ENCODE results near the gene CCM2L.

Gene CCM2L

DNA sequence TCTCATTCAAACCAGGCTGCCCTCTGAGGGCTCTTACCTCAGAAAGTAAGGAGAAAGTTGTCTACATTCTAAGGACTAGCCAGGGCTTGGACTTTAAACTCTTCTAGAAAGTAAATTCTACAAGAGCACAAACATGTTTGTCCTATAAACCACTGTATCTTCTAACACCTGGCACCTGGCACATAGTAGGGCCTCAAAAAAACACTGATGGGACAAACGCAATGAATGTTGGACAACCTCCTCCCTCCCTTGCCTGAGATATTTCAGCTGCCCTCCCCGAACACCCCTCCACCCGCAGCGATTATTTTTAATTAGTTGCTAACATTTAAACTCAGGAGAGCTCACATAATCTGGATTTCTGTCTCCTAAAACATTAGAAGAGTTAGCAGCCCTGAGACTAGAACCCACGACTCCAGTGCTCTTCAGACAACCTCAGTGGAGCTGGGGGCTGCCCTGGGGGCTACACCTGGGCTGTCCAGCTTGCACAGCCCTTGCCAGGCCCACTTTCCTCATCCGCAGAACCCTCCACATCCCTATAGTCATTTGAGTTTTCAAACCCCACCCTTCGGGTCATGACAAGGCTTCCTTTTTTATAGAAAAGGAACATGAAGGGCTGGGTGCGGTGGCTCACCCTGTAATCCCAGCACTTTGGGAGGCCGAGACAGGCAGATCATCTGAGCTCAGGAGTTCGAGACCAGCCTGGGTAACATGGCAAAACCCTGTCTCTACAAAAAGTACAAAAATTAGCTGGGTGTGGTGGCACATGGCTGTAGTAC is 46.7 kb downstream of the CCM2L start:
- DNase-seq (ENCODE audit: low read depth in 2 of 2) = no peak

DNA sequence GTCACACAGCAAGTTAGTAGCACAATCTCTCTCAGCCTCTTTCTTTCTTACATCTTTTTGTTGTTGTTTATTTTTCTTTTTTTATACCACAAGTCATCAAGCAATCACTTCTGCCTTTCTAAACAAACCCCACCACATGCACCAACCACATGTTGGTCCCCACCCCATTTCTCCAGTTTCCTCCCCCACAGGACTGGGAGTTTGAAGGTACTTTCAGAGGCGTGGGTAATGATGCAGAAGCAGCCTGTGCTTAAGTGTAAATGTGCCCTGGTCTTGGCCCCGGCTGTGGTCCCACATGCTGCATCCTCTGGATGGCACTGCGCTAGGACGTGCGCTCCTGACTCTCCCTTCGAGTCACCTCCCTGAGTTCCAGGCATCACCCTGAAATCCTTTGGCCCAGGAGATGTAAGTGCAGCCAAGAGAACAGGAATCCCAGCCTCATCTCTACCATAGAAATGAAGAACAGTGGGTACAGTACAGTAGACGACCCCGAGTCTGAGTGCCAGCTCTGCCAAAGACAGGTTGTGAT is 47.5 kb downstream of the CCM2L start:
- no peak for DNase-seq (ENCODE audit: low read depth in 2 of 2)

DNA sequence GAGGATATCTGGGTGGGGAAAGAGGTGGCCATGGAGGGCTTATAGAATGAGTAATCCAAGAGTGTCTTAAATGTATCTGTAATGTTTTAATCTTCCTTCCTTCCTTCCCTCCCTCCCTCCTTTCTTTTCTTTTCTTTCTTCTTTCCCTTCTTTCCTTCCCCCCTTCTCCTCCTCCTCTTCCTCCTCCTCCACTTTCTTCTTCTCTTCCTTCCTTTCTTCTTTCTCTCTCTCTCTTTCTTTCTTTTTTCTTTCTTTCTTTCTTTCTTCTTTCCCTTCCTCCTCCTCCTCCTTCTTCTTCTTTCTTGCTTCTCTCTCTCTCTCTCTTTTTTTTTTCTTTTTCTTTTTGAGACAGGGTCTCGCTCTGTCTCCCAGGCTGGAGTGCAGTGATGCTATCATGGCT is 49.0 kb downstream of the CCM2L start:
- no peak for DNase-seq (ENCODE audit: low read depth in 2 of 2)

DNA sequence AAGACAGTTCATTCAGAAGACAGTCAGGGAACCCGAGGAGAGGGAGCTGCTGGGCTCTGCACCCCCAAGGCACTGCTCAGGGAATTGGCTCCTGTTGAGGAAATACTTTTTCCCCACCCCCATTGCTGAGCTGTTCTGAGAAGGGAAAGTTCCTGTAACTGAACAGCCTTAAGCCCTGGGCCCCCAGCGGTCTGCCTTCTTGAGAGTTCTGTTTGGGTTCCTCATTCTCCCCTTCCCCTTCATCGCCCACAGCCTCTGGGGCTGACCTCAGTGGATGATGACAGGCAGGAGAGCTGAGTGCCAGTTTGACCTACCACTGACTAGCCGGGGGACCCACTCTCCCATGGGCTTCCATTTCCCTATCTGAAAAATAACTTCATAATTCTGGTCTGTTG is 52.5 kb downstream of the CCM2L start:
- DNase-seq (ENCODE audit: low read depth in 2 of 2) = no peak

DNA sequence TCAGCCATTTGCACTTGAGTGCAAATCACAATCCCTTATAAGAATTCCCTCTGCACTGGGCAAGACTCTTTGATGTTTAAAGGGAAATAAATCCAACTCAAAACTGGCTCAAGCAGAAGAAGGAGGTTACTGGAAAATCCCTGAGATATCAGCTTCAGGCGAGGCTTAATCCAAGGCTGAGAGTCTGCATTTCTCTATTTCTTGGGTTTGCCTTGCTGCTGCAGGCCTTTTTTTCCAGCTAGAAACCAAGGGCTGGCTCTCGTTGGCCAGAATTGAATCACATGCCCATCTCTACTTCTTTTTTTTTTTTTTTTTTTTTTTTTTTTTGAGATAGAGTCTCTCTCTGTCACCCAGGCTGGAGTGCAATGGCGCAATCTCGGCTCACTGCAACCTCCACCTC is 53.5 kb downstream of the CCM2L start:
- no peak for DNase-seq (ENCODE audit: low read depth in 2 of 2)

DNA sequence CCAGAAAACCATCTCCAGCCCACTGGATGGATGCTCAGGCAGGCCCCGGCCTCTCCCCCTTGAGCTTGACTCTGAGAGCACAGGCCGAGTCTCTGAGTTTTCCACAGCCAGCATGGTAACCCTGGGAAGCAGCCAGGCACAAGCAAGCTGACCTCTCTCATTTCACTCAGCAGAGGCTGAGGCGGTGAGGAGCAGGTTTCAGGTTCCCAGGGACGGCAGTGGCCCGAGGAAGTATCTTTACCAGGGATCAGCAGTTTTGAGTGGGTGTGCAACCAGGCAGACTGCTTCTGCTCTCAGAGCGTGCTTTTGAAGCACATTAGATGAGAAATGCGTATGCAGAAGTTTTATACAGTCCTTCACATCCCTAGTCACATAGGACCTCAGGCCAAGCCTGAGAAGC is 54.4 kb downstream of the CCM2L start:
- DNase-seq (ENCODE audit: low read depth in 2 of 2) = no peak

DNA sequence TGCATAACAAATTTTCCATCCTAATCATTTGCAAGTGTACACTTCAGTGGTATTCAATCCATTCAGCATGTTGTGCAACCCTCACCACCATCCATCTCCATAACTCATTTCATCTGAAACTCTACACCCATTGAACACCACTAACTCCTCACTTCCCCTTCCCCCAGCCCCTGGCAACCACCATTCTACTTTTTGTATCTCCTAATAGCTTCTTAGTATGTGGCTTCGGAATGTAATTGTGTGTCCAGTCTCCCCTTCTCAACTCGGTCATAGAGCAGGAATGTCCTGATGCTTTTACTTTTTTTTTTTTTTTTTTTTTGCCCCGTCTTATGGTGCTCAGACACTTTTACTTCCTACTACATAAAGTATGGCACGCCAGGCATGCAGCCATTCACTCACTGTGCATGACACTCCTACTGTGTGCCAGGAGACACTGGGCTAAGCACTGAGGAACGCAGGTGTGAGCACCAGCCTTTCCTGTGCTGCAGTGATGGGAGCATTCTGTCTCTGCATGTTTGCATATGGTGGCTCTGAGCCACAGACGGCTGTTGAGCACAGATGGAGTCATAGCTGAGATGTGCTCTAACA is 57.1 kb downstream of the CCM2L start:
- DNase-seq (ENCODE audit: low read depth in 2 of 2) = no peak

DNA sequence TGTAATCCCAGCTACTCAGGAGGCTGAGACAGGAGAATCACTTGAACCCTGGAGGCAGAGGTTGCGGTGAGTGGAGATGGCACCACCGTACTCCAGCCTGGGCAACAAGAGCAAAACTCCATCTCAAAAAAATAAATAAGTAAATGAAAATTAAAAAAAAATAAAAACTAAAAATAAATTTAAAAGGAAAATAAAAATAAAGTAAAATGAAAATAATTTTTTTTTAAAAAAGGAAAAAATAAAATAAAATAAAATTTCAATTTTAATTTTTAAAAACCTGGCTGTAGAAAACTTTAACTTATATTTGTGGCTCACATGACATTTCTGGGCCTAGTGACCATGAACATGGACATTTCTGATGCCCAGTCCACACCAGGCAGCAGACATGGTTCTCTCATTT is 57.9 kb downstream of the CCM2L start:
- no peak for DNase-seq (ENCODE audit: low read depth in 2 of 2)

DNA sequence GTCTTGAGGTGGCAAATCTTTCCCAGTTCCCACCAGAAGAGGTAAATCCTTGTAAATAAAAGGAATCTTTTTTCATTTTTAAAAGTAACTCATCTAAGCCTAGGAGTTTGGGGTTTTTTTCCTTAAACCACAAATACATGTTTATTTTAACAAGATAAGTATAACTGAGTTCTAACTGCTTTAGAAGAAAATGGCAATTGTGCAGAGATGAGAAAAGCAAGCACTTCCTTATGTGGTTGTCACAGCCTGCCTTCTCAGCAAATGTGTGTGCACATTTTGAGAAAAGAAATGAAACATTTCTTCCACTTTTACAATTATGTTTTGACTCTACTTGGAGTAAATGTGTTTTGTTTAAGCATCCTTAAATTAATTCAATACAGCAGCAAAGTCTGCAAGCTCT is 59.5 kb downstream of the CCM2L start:
- no peak for DNase-seq (ENCODE audit: low read depth in 2 of 2)

DNA sequence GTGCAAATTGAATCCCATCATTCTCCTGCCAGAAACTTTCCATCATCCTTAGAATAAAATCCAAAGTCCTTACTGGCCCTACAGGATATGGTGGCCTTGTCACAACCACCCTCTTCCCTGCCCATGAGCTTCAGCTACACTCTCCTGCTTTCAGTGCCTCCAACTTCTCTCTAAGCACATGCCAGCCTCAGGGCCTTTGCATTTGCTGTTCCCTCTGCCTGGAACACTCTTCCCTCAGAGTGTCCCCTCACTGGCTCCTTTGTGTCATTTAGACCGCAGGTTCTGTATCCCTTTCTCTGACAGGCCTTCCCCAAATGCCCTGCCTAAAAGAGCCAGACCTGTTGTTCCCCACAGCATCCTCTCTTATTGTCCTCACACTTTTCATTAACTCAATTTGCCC is 60.0 kb downstream of the CCM2L start:
- no peak for DNase-seq (ENCODE audit: low read depth in 2 of 2)

DNA sequence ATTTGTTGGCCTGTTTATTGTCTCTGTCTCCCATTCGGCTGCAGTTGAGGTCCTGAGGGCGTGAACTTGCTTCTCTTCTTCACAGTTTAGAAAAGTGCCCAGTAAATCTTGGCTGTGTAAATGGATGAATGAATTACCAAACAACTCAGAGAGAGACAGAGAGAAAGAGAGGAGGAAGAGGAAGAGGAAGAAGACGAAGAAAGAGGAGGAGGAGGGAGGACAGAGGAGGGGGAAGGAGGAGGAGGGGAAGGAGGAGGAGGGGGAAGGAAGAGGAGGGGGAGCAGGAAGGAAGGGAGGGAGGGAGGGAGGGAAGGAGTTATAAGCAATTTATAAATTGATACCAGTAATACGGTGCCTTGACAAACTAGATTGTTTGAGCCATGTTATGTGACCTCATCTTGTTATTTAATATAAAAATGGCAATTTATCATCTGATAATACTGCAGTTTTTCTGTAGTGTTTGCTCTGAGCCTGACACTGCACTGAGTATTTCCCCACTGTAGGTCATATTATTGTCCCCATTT is 60.5 kb downstream of the CCM2L start:
- no peak for DNase-seq (ENCODE audit: low read depth in 2 of 2)

DNA sequence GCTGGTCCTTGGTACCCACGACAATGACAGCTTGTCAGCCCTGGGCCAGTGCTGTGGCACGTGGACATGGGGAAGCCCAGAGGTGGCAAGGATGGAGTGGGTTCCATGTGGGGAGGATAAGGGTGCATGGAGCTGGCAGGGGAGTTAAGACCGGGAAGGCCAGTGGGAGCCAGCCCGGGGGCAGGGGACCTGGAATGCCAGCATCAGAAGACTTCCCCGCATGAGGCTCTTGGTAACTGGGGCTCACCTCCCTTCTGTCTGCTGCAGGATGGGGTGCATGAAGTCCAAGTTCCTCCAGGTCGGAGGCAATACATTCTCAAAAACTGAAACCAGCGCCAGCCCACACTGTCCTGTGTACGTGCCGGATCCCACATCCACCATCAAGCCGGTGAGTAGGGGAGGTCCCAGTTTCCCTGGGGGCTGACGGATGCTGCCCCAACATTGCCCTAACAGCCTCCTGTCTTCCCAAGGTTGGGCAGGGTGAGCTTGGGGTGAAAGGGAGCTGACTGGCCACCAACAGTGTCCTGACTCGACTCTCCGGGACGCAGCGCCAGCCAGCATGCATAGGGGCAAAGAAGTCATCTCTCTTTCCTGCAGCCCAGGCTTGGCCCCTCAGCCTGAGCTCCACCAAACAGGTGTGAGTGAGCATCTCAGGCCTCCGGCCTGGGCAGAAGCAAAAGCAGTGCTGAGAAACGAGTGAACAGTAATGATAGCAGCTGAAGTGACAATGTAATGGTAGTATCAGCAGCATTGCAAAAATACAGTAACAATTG is 61.3 kb downstream of the CCM2L start:
- DNase-seq (ENCODE audit: low read depth in 2 of 2) = no peak

DNA sequence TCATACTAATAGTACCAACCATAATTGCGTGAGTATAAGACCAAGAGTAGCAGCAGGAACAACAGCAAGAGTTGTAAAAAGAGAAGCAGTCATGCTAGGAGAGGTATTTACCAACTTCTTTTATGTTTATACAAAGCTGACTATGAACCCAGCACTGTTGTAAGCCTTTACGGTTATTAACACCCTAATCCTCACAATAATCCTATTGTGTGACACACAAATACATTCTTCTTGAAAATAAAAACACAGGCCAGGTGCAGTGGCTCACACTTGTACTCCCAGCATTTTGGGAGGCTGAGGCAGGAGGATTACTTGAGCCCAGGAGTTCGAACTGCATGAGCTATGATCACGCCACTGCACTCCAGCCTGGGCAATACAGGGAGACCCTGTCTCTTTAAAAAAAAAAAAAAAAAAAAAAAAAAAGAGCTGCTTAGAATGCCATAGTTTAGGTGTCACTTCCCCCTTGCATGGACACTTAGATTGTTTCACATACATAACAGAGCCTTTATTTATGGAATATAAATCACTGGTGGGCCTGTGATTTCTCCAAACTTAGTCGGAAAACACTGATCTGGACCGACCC is 62.0 kb downstream of the CCM2L start:
- DNase-seq (ENCODE audit: low read depth in 2 of 2) = no peak

DNA sequence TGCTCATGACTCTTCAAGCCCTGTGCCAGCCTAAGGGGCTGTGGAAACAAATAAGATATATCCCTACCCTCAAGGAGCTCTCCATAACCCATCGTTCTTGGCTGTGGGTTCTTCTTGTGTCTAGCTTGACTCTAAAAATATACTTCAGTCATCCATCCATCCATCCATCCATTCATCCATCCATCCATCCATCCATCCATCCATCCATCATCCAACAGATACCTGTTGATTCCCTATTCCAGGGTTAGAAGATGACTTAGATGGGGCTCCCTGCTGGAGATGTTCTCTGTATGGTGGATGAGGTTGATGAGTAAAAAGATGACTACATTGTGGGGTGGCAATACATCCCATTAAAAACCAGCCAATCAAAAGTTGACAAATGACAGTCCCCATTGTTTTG is 65.3 kb downstream of the CCM2L start:
- DNase-seq (ENCODE audit: low read depth in 2 of 2) = no peak

DNA sequence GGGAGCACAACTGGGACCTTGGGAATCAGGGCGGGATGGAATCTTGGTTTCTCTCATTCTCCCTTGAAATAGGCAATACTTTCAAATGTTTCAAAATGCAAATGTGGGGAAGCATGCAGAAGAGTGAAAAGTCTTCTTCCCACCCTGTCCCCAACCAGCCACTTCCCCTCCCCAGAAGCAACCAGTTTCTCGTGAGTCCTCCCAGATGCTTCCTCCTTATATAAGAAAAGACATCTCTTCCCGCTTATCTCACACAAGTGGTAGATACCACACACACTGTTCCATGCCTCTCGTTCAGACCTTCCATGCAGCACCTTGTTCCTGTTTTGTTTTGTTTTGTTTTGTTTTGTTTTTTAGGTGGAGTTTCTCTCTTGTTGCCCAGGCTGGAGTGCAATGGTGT is 67.0 kb downstream of the CCM2L start:
- no peak for DNase-seq (ENCODE audit: low read depth in 2 of 2)

DNA sequence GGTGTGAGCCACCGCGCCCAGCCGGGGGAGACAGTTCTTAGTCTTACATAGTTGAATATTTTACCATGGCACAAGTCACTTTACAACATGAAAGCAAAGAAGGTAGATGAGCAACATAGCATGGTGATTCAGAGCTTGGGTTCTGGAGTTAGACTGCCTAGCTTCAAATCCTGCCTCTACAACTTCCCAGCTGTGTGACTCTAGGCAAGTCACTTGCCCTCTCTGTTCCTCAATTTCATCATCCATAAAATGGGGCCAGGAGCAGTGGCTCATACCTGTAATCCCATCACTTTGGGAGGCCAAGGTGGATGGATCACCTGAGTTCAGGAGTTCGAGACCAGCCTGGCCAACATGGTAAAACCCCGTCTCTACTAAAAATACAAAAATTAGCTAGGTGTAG is 68.1 kb downstream of the CCM2L start:
- no peak for DNase-seq (ENCODE audit: low read depth in 2 of 2)

DNA sequence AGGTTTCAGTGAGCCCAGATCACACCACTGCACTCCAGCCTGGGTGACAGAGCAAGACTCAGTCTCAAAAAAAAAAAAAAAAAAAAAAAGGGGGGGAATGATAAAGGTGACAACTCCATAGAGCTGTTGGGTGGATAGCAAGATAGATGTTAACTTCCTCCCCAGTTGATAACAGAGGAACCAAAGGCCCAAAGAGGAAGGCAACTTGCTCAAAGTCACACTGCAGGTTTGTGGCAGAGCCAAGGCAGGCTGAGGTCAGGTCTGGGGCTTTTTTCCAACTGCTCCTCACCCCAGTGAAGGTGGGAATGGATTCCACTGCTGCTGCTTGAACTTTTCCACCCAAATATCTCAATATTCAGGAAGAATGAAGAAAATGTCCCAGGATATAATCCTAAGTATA is 68.6 kb downstream of the CCM2L start:
- no peak for DNase-seq (ENCODE audit: low read depth in 2 of 2)

DNA sequence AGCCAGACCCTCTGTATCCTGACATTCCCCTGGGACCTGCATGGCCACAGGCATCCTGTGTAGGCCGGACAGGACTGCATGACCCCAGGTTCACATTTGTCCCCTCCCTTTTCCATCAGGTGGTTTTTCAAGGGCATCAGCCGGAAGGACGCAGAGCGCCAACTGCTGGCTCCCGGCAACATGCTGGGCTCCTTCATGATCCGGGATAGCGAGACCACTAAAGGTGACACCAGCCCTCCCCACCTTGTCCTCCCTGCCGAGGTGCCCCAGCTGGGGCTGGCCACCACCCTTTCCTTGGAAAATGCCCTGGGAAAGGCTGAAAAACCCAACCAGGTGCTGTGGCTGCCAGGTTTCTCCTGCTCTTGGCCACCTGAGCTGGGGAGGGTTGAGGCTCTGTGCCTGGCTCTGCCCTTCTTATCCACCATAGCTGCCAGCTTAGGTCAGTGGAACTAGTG is 69.4 kb downstream of the CCM2L start:
- DNase-seq (ENCODE audit: low read depth in 2 of 2) = no peak

DNA sequence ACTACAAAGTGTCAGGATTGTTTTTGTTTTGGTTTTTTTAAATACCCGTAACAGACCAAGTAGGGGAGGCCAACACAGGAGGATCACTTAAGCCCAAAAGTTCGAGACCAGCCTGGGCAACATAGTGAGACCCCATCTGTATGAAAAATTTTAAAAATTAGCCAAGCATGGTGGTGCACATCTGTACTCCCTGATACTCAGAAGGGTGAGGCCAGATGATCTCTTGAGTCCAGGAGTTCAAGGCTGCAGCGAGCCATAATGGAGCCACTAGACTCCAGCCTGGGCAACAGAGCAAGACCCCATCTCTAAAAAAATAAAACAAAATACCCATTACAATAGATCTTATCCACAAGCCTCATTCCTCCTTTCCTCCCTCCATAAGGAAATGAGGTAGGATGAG is 70.5 kb downstream of the CCM2L start:
- DNase-seq (ENCODE audit: low read depth in 2 of 2) = no peak

Measured in stimulated activated CD4-positive, alpha-beta T cell treated with anti-CD3 and anti-CD28 coated beads, Interleukin-12 subunit alpha, Interleukin-12 subunit beta, amount 100 ng/mL, for 24 hours (primary cell).